ENCODE results near the gene GCAT. TPM values are rescaled to one million over a fixed set of nuclear protein-coding genes. Genes with fewer than 3 reads are reported as not detected.

The GCAT gene
- total and polyA plus RNA-seq, 10 of the 15 experiments (the other 5 are each of a cell fraction or from before 2014, with no cell fraction given) = 0.95 to 34.3 (median 15.3) TPM

DNA sequence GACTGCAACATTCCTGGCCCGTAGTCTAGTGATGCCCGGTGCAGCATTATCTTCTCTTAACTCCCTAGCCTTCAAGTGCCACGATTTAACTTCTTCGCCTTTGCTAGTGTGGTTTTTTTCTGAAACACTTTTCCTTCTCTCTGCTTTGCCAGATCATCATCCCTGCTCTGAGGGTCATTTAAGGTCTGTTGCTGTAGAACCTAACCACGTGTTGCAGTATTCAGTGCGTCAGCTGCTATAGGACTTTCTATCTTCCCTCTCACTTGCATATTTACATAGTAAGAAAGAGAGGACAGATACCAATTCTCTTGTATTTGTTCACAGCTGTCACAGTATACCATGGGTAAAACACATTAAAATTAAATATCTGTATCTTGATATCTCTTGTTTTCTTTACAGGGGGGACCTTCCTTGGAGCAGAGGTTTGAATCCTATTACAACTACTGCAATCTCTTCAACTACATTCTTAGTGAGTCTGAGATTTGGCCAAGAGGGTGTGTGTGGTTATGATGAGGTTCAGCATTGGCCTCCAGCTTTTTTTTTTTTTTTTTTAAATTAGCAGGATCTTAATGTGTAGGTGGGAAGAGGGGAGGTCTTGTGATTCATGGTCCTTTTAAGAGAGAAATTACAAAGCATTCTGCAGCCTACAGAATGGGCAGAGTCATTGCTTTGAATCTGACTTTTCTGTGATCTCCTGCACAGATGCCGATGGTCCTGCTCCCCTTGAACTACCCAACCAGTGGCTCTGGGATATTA is 55.0 kb downstream of the GCAT start:
- ChIA-PET CTCF (interaction anchor here (0.6 to 4.8 kb wide), 43 partner anchors 7 to 1507 kb away, joined by 3 to 121 read pairs (median 5); partner anchors contain the start of genes ANKRD54, C22orf23, EIF3L and GALR3), POLR2A (interaction anchor here (0.5 to 1.1 kb wide), 3 partner anchors 13 to 43 kb away, joined by 4 to 8 read pairs (median 4); partner anchors contain the start of gene MICALL1), RAD21 (ENCODE audit: unreplicated experiment) (interaction anchor here (1.0 to 2.5 kb wide), 8 partner anchors 19 to 323 kb away, joined by 3 to 18 read pairs (median 6); partner anchors contain the start of genes ANKRD54 and GGA1), SMC1A (ENCODE audit: uncharacterized antibody, unreplicated experiment) (interaction anchor here (0.8 to 3.5 kb wide), 14 partner anchors 8 to 256 kb away, joined by 3 to 53 read pairs (median 6); partner anchors contain the start of genes GCAT and PDXP)
- Histone ChIP-seq H3K27me3 (replicated peaks in 1 of 2; ENCODE audit: control insufficient read depth in 2 of 2, insufficient read depth in 2 of 2, low read length in 1 of 2) (no peaks in the 10 kb centered on the region), H3K27ac (ENCODE audit: control insufficient read depth, insufficient read depth) (no peak overlapping the region), H3K79me2 (ENCODE audit: control insufficient read depth, insufficient read depth, low read length) (no peaks in the 10 kb centered on the region), H2AFZ (ENCODE audit: control insufficient read depth, low read depth, low read length) (no peak overlapping the region), H4K20me1 (ENCODE audit: control insufficient read depth, insufficient read depth) (no peaks in the 10 kb centered on the region), H3K4me2 (ENCODE audit: control insufficient read depth, insufficient read depth) (no peak overlapping the region), H3K4me1 (ENCODE audit: control insufficient read depth, insufficient read depth, low read length) (no peaks in the 10 kb centered on the region), H3K36me3 (ENCODE audit: control insufficient read depth in 2 of 2, insufficient read depth in 2 of 2, low read length in 1 of 2) (peaks cover 11 to 43% of the 10 kb centered on the region in 2 experiments), H3K9ac (ENCODE audit: control insufficient read depth, insufficient read depth, low read length) (no peak overlapping the region), H3K9me3 (replicated peaks; ENCODE audit: control insufficient read depth, insufficient read depth, low read length) (no peaks in the 10 kb centered on the region), H3K4me3 (no peak overlapping the region)
- no TSS peak for BruUV-seq (replicated peaks)
- no peak for TF ChIP-seq ETV6 (conservative IDR thresholded peaks at IDR 0.05 in 1 of 2, IDR thresholded peaks at IDR 0.05 in 1 of 2; ENCODE audit: borderline replicate concordance in 1 of 2, low read depth in 1 of 2)
- no peak for TF ChIP-seq ATF7 (IDR thresholded peaks at IDR 0.05; ENCODE audit: low read depth)
- no peak for TF ChIP-seq ZZZ3 (IDR thresholded peaks at IDR 0.05; ENCODE audit: control insufficient read depth, insufficient read length, low read depth)
- TF ChIP-seq MYC (IDR thresholded peaks at IDR 0.05; ENCODE audit: insufficient read depth, insufficient read length, insufficient replicate concordance, low read length, severe bottlenecking) = no peak
- TF ChIP-seq, protein P1, sequence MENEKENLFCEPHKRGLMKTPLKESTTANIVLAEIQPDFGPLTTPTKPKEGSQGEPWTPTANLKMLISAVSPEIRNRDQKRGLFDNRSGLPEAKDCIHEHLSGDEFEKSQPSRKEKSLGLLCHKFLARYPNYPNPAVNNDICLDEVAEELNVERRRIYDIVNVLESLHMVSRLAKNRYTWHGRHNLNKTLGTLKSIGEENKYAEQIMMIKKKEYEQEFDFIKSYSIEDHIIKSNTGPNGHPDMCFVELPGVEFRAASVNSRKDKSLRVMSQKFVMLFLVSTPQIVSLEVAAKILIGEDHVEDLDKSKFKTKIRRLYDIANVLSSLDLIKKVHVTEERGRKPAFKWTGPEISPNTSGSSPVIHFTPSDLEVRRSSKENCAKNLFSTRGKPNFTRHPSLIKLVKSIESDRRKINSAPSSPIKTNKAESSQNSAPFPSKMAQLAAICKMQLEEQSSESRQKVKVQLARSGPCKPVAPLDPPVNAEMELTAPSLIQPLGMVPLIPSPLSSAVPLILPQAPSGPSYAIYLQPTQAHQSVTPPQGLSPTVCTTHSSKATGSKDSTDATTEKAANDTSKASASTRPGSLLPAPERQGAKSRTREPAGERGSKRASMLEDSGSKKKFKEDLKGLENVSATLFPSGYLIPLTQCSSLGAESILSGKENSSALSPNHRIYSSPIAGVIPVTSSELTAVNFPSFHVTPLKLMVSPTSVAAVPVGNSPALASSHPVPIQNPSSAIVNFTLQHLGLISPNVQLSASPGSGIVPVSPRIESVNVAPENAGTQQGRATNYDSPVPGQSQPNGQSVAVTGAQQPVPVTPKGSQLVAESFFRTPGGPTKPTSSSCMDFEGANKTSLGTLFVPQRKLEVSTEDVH (IDR thresholded peaks at IDR 0.05; ENCODE audit: low read depth, partially characterized antibody) = no peak
- no peak for TF ChIP-seq NFXL1 (IDR thresholded peaks at IDR 0.05; ENCODE audit: borderline replicate concordance)
- no peak for TF ChIP-seq KDM1A (IDR thresholded peaks at IDR 0.05; ENCODE audit: borderline replicate concordance)
- no peak for TF ChIP-seq NFYA (IDR thresholded peaks at IDR 0.05; ENCODE audit: borderline replicate concordance, low read depth, low read length)
- TF ChIP-seq, protein P2, sequence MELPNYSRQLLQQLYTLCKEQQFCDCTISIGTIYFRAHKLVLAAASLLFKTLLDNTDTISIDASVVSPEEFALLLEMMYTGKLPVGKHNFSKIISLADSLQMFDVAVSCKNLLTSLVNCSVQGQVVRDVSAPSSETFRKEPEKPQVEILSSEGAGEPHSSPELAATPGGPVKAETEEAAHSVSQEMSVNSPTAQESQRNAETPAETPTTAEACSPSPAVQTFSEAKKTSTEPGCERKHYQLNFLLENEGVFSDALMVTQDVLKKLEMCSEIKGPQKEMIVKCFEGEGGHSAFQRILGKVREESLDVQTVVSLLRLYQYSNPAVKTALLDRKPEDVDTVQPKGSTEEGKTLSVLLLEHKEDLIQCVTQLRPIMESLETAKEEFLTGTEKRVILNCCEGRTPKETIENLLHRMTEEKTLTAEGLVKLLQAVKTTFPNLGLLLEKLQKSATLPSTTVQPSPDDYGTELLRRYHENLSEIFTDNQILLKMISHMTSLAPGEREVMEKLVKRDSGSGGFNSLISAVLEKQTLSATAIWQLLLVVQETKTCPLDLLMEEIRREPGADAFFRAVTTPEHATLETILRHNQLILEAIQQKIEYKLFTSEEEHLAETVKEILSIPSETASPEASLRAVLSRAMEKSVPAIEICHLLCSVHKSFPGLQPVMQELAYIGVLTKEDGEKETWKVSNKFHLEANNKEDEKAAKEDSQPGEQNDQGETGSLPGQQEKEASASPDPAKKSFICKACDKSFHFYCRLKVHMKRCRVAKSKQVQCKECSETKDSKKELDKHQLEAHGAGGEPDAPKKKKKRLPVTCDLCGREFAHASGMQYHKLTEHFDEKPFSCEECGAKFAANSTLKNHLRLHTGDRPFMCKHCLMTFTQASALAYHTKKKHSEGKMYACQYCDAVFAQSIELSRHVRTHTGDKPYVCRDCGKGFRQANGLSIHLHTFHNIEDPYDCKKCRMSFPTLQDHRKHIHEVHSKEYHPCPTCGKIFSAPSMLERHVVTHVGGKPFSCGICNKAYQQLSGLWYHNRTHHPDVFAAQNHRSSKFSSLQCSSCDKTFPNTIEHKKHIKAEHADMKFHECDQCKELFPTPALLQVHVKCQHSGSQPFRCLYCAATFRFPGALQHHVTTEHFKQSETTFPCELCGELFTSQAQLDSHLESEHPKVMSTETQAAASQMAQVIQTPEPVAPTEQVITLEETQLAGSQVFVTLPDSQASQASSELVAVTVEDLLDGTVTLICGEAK (IDR thresholded peaks at IDR 0.05; ENCODE audit: borderline replicate concordance) = no peak
- TF ChIP-seq CHD1 (IDR thresholded peaks at IDR 0.05; ENCODE audit: low read depth, low read length) = no peak
- no peak for TF ChIP-seq YY1 (IDR thresholded peaks at IDR 0.05; ENCODE audit: low read depth, low read length)
- no peak for TF ChIP-seq SUZ12 (IDR thresholded peaks at IDR 0.05; ENCODE audit: unreplicated experiment)
- TF ChIP-seq RBBP5 (conservative IDR thresholded peaks at IDR 0.05) = no peak
- no peak for TF ChIP-seq JUNB (IDR thresholded peaks at IDR 0.05)
- in situ Hi-C loops (cut with MboI) (loop anchor here (5.0 kb wide), 1 partner anchor 45 kb away; no protein-coding TSS in a partner anchor), intact Hi-C loops (cut with micrococcal nuclease; ENCODE audit: unreplicated experiment) (loop anchor here (1.0 to 10.0 kb wide), 3 partner anchors 45 to 328 kb away; no protein-coding TSS in a partner anchor)
- ATAC-seq = no peak
- no peak for FAIRE-seq
- no peak for DNase-seq (ENCODE audit: low read depth, low spot score)
- 94% methylated on average over 7 of the region's 7 CpGs for WGBS (ENCODE audit: insufficient coverage, insufficient replicate concordance, low lambda C conversion rate, missing lambda C conversion rate)

All from GM12878 (cell line).